ENCODE data around the gene PAOX.
"Not testable (repeated sequence)": the region's sequence is repeated elsewhere in the genome, so short reads cannot be mapped to it uniquely, and the experiment has no call there.

PAOX gene

GRCh38 chr10:133365461-133366129 lies 13.5 kb upstream of the PAOX start:
- no peak for DNase-seq

GRCh38 chr10:133366130-133366478 lies 13.0 kb upstream of the PAOX start:
- DNase-seq, result no peak

GRCh38 chr10:133366751-133367150 lies 12.3 kb upstream of the PAOX start:
- DNase-seq, result no peak

GRCh38 chr10:133367461-133367860 lies 11.6 kb upstream of the PAOX start:
- not testable (repeated sequence) for DNase-seq

GRCh38 chr10:133368153-133368552 lies 10.9 kb upstream of the PAOX start:
- DNase-seq, result no peak

GRCh38 chr10:133370030-133370786 lies 8.9 kb upstream of the PAOX start:
- no peak for DNase-seq

- no peak for DNase-seq
These were observed 6.6 kb upstream of the PAOX start for GRCh38 chr10:133372507-133372906.

- DNase-seq, result peak; percentile 75 to 82
These were observed 5.6 kb upstream of the PAOX start, which contains the start of gene ECHS1 for GRCh38 chr10:133373174-133374090. ECHS1 (minus strand) TSS chr10:133373354; CDS start chr10:133373333, 21 bp downstream.

GRCh38 chr10:133375357-133376115 lies 3.5 kb upstream of the PAOX start:
- no peak for DNase-seq

GRCh38 chr10:133376183-133376582 lies 2.9 kb upstream of the PAOX start:
- DNase-seq, result not testable (repeated sequence)

- no peak for DNase-seq
These were observed 1.8 kb upstream of the PAOX start for GRCh38 chr10:133377025-133377817.

- no peak for DNase-seq
These were observed 1.2 kb upstream of the PAOX start for GRCh38 chr10:133377818-133378250.

GRCh38 chr10:133378251-133379096 lies 588 bp upstream of the PAOX start:
- peak; percentile 17 to 50 for DNase-seq

GRCh38 chr10:133379801-133380666 lies 972 bp downstream of the PAOX start:
- no peak for DNase-seq

- DNase-seq, result no peak
These were observed 2.0 kb downstream of the PAOX start for GRCh38 chr10:133381036-133381435.

GRCh38 chr10:133383551-133383950 lies 4.5 kb downstream of the PAOX start:
- DNase-seq, result no peak

- no peak for DNase-seq
These were observed 5.0 kb downstream of the PAOX start for GRCh38 chr10:133384071-133384470.

GRCh38 chr10:133385214-133385613 lies 6.2 kb downstream of the PAOX start:
- DNase-seq, result no peak

GRCh38 chr10:133386951-133387350 lies 7.9 kb downstream of the PAOX start:
- DNase-seq, result not testable (repeated sequence)

Measured in bone marrow (tissue), 2 donors.